Measurements from ENCODE around the gene ARHGEF3. TPM values are rescaled to one million over a fixed set of nuclear protein-coding genes. Genes with fewer than 3 reads are reported as not detected.

ARHGEF3 gene
- total and polyA plus RNA-seq, 4 donors, result 10.4 to 40.9 (median 21.0) TPM

GRCh38 chr3:56819016-56819809 is 17.5 kb upstream of the ARHGEF3 start:
- ATAC-seq (ENCODE audit: insufficient read depth, low FRiP score), result no peak
- H3K9ac ChIP-seq (ENCODE audit: insufficient read depth in 1 of 2, low read length in 2 of 2), result no peak overlapping the region
- H3K27me3 ChIP-seq (ENCODE audit: control insufficient read depth in 3 of 3, insufficient read depth in 3 of 3, low read length in 2 of 3), result no peaks in the 10 kb centered on the region
- no peak overlapping the region for H3K27ac ChIP-seq (ENCODE audit: low read depth in 1 of 2, low read length in 1 of 2)
- no peak for DNase-seq
- H3K4me1 ChIP-seq (ENCODE audit: control insufficient read depth in 5 of 5, insufficient read depth in 5 of 5, low read length in 5 of 5), result peaks cover 0 to 5% (median 0%) of the 10 kb centered on the region in 5 donors
- H3K4me3 ChIP-seq, result no peak overlapping the region
- no peaks in the 10 kb centered on the region for H3K36me3 ChIP-seq (ENCODE audit: control insufficient read depth in 4 of 4, insufficient read depth in 4 of 4, low read length in 4 of 4)
- TF ChIP-seq, protein P1, sequence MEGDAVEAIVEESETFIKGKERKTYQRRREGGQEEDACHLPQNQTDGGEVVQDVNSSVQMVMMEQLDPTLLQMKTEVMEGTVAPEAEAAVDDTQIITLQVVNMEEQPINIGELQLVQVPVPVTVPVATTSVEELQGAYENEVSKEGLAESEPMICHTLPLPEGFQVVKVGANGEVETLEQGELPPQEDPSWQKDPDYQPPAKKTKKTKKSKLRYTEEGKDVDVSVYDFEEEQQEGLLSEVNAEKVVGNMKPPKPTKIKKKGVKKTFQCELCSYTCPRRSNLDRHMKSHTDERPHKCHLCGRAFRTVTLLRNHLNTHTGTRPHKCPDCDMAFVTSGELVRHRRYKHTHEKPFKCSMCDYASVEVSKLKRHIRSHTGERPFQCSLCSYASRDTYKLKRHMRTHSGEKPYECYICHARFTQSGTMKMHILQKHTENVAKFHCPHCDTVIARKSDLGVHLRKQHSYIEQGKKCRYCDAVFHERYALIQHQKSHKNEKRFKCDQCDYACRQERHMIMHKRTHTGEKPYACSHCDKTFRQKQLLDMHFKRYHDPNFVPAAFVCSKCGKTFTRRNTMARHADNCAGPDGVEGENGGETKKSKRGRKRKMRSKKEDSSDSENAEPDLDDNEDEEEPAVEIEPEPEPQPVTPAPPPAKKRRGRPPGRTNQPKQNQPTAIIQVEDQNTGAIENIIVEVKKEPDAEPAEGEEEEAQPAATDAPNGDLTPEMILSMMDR (IDR thresholded peaks at IDR 0.05; ENCODE audit: control extremely low read depth, extremely low read depth), result no peak
- 86 to 96% methylated on average over 2 of the region's 2 CpGs for WGBS, 2 donors
- no peaks in the 10 kb centered on the region for H3K9me3 ChIP-seq (ENCODE audit: control insufficient read depth in 4 of 4, insufficient read depth in 3 of 4, low read length in 3 of 4)

DNA sequence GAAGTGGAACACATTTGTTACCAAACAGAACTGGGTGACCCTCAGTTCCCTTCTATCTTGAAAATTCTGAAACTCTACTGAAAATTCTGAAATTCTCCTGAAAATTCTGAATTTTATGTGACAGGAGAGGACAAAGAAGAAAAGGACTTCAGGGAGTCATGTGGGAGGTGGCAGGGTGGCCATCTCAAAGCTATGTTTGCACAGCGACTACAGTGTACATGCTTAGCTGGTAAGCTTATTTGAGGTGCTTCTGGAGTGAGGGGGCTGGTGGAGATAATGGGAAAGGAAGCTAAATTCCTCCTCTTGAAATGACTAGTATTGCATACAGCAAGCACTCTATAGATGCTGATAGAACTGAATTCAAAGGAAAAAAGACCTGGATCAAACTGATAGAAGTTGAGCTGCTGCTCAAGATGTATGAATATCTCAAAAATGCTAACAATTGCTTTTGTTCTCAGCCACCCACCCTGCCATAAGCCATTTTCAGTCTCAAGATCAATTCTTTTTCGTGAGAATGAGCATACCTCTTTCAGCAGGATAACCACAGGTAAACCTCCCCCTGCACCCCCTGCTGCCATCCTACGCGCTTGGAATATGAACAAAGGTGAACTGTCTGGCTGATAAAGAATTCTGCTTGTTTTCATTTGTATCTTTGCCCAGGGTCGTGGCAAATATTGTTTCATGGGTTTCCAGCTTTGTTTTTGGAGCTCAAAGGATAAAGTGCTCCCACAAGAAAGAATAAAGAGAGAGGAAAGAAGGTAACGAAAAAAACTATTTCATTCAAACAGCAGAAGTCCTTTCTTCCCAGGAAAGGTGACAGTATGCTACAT is 16.6 kb upstream of the ARHGEF3 start:
- no peaks in the 10 kb centered on the region for H3K27me3 ChIP-seq (ENCODE audit: control insufficient read depth in 3 of 3, insufficient read depth in 3 of 3, low read length in 2 of 3)
- H3K27ac ChIP-seq (ENCODE audit: low read depth in 1 of 2, low read length in 1 of 2), result no peak overlapping the region
- TF ChIP-seq, protein P1 (IDR thresholded peaks at IDR 0.05; ENCODE audit: control extremely low read depth, extremely low read depth), result no peak
- ATAC-seq (ENCODE audit: insufficient read depth, low FRiP score) (no peak), DNase-seq (no peak)
- WGBS, 2 donors, result 86 to 87% methylated on average over 6 of the region's 6 CpGs
- no peak overlapping the region for H3K9ac ChIP-seq (ENCODE audit: insufficient read depth in 1 of 2, low read length in 2 of 2)
- no peak overlapping the region for H3K4me3 ChIP-seq
- no peaks in the 10 kb centered on the region for H3K36me3 ChIP-seq (ENCODE audit: control insufficient read depth in 4 of 4, insufficient read depth in 4 of 4, low read length in 4 of 4)
- H3K4me1 ChIP-seq (ENCODE audit: control insufficient read depth in 5 of 5, insufficient read depth in 5 of 5, low read length in 5 of 5), result peaks cover 0 to 7% (median 0%) of the 10 kb centered on the region in 5 donors
- H3K9me3 ChIP-seq (ENCODE audit: control insufficient read depth in 4 of 4, insufficient read depth in 3 of 4, low read length in 3 of 4), result no peaks in the 10 kb centered on the region

GRCh38 chr3:56817646-56818045 is 15.9 kb upstream of the ARHGEF3 start:
- no peak overlapping the region for H3K9ac ChIP-seq (ENCODE audit: insufficient read depth in 1 of 2, low read length in 2 of 2)
- 76 to 83% methylated on average over 4 of the region's 4 CpGs for WGBS, 2 donors

More at GRCh38 chr3:56817646-56818045, 15.9 kb upstream of the ARHGEF3 start:
- ATAC-seq (ENCODE audit: insufficient read depth, low FRiP score), result no peak
- Histone ChIP-seq H3K27me3 (ENCODE audit: control insufficient read depth in 3 of 3, insufficient read depth in 3 of 3, low read length in 2 of 3) (no peaks in the 10 kb centered on the region), H3K36me3 (ENCODE audit: control insufficient read depth in 4 of 4, insufficient read depth in 4 of 4, low read length in 4 of 4) (no peaks in the 10 kb centered on the region), H3K4me1 (ENCODE audit: control insufficient read depth in 5 of 5, insufficient read depth in 5 of 5, low read length in 5 of 5) (peaks cover 0 to 9% (median 6%) of the 10 kb centered on the region in 5 donors), H3K9me3 (ENCODE audit: control insufficient read depth in 4 of 4, insufficient read depth in 3 of 4, low read length in 3 of 4) (no peaks in the 10 kb centered on the region), H3K4me3 (no peak overlapping the region), H3K27ac (ENCODE audit: low read depth in 1 of 2, low read length in 1 of 2) (no peak overlapping the region)
- no peak for DNase-seq
- TF ChIP-seq, protein P1 (IDR thresholded peaks at IDR 0.05; ENCODE audit: control extremely low read depth, extremely low read depth), result no peak

Data from lung (tissue), 12 donors.